ENCODE data around the gene XIAP.

The XIAP gene

GRCh38 chrX:123882391-123882790 lies 22.5 kb downstream of the XIAP start:
- TF ChIP-seq CTCF (IDR thresholded peaks at IDR 0.05) = no peak

GRCh38 chrX:123884809-123885408 lies 25.1 kb downstream of the XIAP start:
- TF ChIP-seq CTCF (IDR thresholded peaks at IDR 0.05) = peak; percentile 55

GRCh38 chrX:123899701-123900100 lies 39.8 kb downstream of the XIAP start:
- no peak for TF ChIP-seq CTCF (IDR thresholded peaks at IDR 0.05)

- no peak for TF ChIP-seq CTCF (IDR thresholded peaks at IDR 0.05)
Measured at GRCh38 chrX:123905332-123905731, 45.5 kb downstream of the XIAP start.

- TF ChIP-seq CTCF (IDR thresholded peaks at IDR 0.05) = no peak
Measured at GRCh38 chrX:123906557-123907316, 46.9 kb downstream of the XIAP start.

GRCh38 chrX:123909523-123909922 lies 49.7 kb downstream of the XIAP start:
- TF ChIP-seq CTCF (IDR thresholded peaks at IDR 0.05) = no peak

GRCh38 chrX:123917069-123917468 lies 57.2 kb downstream of the XIAP start:
- TF ChIP-seq CTCF (IDR thresholded peaks at IDR 0.05) = no peak
